Activated CD8-positive, alpha-beta memory T cell treated with anti-CD3 and anti-CD28 coated beads, Interleukin-2, amount 50 U/mL, for 1 hour (primary cell): ENCODE measurements around the gene HDAC7.
"Not testable (repeated sequence)": the region's sequence is repeated elsewhere in the genome, so short reads cannot be mapped to it uniquely, and the experiment has no call there.

Experiments used
- DNase-seq: peaks from one replicate; pipeline ENCODE4 v3.0.0-alpha.2; 2020; ENCODE audit errors: extremely low read depth

Gene HDAC7

DNA sequence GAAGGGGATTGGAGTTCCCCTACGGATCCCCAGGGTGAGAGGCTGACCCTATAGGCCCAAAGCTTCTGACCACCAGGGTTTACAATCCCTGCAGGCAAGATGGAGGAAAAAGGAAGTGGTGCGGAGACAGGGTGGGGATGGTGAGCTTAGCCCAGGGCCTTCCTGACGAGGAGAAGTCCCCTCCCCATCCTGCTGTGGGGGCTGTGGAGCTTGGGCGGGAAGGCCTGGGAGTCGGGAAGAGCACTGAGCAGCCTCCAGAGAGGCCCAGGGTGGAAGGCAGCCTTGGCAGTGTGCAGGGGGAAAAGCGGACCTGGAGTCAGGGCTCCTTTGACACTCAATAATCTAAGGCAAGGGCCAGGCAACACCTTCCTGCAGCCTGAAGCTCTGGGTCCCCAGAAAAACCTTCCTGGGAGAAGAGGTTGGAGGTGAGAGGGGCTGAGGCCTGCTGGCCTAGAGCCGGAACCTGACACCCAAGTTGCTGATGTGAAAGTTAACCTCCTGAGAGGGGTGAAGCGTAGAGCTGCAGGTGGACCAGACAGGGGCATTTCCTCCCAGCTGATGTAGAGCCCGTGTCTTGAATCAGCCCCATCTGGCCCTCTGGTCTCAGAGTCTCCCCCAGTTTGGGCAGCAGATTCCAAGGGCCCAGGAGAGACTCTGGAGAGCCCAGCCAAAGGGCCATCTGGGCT, 6.0 kb downstream of the HDAC7 start:
- no peak for DNase-seq

DNA sequence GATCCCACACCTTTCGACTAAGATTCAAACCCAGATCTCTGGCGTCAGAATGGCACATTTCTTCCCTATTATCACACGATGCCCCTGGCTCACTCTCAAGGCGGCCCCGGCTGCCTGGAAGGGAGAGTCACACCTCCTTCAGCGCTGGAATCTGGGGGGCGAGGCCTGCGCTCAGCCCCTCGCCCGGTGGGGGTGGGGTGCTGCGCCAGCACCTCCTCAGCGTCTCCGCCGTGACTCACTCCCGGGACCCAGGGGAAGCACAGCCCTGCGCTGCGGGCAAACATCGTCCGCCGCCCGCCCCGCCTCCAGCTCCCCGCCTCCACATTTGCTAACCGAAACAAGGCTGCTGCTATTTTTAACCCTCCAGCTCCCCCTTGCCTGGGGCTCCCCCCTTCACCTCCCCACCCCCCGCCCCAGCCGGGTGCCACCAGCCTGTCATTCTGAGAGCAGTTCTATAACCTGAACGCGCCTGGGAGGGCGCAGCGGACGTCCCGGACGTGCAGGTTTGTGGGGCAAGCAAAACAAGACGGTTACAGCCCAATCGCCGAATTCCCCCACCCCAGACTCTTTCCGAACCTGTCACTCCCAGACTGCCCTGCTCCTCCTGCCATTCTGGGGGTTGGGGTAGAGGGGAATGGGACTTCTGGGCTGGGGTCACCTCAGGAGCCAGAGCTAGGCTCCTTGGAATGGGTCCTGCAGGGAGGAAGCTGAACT, 6.7 kb downstream of the HDAC7 start:
- peak; percentile 83 for DNase-seq

DNA sequence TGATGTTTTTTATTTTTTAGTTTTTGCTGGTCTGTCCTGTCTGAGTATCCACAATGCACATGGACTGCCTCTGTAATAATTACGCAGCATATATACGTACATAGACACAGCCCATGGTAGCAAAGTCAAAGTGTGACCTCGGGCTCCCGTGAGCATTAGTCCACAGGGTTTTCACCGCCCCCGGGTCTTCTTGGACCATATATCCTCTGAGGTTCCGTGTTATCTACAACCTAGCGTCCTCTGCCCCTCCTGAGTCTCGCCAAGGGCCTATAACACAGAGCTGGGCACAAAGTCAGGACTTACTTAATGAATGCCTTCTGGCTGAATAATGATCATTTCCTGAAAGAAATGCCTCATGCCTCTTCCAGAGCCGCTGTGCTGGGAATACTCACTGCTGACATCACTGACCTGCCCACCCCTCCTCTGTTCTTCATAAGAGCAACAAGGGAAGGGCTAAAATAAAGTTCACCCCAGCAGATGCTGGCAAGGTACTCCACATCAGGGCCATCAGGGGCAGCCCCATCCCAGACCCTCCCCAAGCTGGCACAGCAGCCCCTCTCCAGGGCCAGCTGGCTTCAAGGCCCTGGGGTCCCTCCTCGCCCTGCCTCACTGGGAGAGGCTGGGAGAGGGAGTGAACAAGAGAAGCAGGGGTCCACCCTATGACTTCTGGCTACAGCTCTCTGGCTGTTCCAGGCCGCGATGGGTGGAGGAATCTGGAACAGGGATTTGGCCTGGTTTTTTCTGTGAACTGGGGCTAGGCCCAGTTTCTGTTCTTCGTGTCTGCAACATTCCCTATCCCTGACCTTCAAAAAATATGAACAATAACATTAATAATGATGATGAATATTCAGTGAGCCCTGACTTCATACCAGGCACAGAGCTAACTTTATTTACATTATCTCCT, 7.9 kb downstream of the HDAC7 start:
- DNase-seq = no peak

DNA sequence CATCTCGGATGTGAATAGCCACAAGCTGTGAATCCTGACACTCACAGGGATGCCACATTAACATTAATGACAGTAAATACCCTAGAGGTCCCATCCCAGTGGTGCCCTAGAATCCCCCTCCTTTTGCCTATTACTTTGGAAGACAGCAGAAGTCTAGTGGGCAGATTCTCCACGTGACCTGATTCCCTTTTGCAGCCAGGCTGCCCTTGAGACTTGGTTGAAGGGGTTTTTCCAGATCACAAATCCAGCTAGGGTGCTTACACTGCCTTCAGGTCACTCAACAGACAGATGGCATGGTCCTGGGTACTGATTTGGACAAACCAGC, 8.7 kb downstream of the HDAC7 start:
- no peak for DNase-seq

DNA sequence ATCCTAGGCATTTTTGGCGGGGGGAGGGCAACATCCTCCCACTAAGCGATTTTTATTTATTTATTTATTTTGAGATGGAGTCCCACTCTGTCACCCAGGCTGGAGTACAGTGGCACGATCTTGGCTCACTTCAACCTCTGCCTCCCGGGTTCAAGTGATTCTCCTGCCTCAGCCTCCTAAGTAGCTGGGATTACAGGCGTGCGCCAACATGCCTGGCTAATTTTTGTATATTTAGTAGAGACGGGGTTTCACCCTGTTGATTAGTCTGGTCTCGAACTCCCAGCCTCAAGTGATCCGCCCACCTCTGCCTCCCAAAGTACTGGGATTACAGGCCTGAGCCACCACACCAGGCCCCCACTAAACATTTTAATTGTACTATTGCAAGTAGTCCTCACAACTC, 10.2 kb downstream of the HDAC7 start:
- not testable (repeated sequence) for DNase-seq

DNA sequence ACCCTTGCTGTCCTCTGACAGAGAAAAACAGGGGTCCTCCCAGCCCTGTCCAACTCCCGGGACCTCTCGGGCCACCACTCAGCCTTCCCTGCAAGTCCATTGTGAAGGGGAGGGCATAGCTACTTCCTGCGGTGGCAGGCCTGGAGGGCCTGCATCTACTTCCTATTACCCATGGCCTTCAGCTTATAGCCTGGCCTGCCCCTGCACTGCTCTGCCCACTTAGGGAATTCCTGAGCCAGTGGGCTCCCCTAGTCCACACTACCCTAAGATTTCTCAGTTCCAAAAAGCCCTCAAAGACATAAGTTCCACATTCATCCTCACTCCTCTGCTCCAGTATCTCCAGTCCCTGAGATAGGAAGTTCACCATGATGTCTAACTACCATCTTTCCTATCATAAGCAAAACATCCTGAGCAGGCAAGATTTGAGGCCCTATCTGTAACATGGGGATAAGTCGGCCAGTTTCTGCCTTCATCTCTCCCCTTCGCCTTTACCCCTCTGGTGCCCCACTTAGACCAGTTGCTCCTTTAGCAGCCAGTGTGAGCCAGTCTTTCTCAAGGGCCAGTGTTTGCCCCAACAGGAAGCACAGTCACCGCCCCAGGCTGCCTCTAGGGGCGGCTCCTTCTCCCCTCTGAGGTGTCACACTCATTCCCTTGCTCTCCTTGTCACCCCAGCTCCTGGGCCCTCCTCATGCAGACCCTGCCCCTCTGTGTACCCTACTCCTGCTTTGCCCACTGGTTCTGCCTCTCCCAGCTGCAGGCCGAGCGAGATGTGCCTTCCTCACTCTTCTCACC, 10.9 kb downstream of the HDAC7 start:
- DNase-seq = no peak

DNA sequence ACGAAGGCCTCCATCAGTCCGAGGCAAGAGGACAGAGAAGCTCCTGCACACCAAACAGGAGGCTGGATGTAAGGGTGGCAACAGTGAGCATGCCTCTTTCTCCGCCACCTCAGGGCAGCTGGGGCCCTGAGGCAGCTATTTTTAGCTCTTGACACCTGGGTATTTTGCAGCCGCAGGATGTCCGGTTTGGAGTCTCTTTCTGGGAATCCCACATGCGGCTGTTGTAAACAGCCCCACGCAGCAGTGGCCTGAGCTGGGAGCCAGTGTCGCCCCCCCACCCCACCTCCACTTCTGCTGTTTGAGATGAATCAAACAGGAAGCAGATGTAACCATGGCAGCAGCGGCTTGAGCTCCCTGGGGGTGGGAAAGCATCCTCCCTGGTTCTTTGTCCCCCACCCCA, 11.7 kb downstream of the HDAC7 start:
- DNase-seq = no peak

DNA sequence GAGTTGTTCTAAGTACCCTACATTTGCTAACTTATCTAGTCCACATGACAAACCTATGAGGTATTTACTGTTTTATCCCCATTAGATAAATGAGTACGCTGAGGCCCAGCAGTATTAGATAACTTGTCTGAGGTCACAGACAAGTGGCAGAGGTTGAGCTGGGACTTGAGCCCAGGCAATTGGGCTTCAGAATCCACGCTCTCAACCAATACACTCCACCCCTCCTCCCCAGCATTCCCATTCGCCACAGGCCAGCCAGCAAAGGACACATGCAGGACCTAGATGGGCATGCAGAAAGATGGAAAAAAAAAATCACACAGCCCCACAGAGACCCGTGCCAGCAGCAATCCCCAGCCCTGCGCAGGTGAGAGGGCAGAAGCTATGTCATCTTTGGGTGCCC, 12.4 kb downstream of the HDAC7 start:
- no peak for DNase-seq

DNA sequence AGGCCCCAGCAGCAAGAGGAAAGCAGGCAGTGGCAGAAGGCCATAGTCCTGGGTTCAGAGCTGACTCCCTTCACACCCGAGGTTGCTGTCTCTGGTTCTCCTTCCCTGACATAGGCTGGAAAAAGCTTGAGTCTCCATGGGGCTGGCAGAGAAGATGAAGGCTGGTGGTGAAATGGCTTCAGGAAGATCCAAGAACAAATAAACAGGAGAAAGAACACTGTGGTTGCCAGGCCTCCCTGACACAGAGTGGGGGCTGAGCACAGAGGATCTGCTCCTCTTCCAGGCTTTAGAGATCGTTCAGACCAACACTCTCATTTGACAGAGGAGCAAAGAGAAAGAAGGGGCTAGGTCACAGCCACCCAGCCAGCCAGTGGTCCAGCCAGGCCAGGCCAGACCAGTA, 14.3 kb downstream of the HDAC7 start:
- no peak for DNase-seq

DNA sequence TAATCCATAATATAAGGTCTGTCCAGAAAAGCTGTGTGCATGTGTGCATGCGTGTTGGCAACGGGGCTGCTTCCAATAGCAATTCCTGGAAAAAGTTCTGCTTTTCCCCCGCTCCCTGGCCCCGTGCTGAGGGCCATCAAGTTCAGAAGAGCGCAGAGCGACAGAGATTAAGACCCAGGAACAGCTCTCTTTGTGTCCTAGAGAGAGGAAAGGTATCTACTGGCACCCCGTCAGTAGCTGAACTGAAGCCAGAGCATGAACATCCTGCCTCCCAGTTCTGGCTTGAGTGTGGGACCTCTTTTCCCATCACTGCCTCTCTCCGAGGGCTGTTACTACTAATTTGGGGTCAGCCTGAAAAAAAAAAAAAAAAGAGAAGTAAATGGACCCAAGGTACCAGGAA, 15.5 kb downstream of the HDAC7 start:
- no peak for DNase-seq

DNA sequence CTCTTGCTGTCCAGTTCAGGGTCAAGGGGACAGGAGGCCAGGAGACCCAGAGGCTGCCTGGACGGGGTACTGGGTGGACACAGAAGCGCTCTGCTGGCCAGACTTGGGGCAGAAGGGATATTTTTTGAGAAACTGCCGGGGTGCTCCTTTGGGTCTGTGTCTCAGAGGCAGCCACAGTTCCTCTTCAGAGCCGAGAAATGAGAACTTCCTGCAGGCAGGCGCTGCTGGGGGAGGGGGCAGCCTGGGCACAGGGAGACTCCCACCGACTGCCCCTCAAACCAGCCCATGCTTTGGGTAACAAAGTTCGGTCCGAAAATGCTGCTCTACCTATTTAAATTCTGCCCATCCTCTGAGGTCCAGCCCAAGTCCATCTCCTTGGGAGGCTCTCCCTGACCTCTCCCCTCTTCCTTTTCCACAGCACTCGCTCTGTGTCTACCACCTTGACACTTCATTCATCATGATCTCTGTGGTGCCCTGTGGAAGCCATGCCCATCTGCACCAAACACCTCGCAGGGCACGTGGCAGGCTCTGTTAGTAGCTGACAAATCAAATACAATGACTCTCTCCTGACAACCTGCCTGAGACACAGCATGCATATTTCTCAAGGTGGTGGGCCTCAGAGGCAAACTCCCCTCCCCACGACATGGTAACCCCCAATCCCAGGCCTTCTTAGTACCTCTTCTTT, 16.4 kb downstream of the HDAC7 start:
- no peak for DNase-seq

DNA sequence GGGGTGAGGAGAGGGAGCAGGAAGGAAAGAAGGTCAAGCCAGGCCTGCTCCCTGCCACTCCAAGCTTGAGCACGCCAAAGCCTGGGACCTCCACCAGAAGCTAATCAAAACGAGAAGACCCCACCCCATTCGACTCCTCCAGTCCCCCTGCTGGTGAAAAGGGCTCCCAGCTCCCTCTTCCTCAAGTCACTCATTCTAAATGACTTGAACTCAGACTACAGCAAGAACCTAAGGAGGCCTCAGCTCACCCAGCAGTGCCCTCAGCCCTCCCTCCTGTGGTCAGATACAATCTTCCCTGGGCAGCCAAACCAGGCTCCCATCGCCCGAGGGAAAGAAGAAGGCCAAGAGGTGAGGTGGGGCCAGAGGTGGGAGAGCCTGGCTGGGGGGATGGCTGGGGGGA, 17.4 kb downstream of the HDAC7 start:
- DNase-seq = no peak

DNA sequence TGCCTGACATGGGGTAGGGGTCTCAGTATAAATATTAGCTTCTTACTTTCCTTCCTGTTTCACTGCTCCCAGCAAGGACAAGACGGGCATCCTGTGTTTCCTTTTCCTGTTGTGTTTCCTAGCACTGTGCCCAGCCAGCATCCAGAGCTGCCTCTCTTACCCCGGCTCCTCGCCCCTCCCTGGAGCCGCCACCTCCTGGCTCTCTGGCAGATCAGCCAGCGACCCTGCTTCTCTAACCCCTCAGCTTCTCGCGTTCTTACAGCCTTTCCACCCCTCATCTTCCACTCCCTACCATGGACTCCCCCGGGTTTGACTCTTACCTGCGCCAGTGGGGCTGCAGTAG, 17.8 kb downstream of the HDAC7 start:
- no peak for DNase-seq

DNA sequence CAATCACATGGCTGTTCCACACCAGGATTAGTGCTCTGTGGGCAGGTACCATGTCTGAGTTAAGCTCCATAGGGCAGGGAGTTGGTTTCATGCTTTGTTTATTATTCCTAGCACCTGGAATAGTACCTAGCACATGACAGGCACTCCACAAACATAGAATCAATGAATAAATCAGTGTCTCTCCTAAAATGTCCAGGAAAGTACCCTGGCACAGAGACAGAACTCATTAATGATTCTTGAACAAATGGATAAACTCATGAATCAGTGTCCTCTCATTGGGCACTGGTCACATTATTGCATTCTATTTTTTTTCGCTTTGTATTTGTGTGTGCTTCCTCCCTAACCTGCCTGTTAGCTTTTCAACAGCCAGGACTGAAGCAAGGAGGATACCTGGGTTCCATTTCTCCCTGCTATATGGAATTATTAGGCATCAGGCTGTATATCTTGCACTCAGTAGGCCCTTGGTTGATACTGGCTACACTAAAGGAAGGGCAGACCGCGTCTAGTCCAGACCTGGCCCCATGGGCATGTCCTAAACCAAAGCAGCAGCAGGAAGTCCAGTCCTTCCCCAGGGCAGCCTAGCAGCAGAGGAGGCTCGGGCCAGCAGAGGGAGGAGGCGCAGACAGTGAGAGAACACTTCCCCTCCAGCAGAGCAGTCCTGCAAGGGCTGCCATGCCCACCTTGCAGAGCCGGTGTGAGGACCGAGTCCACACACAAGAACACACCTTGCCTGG, 18.4 kb downstream of the HDAC7 start:
- DNase-seq = no peak

DNA sequence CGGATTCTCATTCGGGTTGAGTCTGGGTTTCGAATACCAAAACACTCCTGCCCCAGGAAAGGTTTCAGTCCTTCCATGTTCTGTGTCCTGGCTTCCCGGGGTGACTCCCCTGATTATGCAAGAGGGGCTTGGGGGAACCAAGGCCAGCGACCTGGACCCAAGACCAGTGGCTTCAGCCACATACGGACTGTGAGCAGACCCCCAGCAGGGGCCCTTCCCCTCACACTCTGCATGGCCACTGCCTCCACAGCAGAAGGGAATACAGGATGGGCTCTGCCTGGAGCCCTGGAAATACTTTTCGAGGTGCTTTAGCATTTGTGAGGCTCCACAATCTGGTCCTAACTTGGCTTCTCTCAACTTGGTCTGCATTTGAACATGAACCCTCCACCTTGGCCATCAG, 19.1 kb downstream of the HDAC7 start:
- DNase-seq = no peak

DNA sequence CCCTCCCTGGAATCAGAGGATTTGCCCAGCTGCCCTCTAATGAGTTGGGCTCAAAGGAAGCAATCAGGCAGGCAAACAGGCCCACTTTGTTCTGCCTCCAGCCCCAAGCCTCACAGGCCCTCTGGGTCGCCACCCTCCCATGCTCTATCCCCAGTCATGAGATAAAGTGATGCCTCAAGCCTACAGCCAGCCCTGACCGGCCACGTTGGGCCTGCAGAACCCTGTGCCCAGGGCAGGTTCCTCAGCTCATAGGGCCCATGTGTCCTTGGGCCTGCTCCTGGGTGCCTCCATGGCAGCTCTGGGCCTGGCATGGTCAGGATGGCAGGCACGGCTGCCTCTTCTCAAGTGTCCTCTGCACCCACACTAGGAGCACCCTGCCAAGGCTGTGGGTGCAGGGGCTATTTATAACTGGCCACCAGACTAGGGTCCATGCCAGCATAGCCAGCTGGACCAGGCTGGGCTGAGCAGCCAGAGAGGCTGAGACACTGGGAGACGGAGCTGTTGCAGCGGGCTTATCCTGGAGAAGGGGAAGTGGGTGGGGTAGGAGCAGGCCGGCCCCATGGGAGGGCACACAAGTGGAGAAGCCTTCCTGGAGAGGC, 20.2 kb downstream of the HDAC7 start:
- DNase-seq = no peak

DNA sequence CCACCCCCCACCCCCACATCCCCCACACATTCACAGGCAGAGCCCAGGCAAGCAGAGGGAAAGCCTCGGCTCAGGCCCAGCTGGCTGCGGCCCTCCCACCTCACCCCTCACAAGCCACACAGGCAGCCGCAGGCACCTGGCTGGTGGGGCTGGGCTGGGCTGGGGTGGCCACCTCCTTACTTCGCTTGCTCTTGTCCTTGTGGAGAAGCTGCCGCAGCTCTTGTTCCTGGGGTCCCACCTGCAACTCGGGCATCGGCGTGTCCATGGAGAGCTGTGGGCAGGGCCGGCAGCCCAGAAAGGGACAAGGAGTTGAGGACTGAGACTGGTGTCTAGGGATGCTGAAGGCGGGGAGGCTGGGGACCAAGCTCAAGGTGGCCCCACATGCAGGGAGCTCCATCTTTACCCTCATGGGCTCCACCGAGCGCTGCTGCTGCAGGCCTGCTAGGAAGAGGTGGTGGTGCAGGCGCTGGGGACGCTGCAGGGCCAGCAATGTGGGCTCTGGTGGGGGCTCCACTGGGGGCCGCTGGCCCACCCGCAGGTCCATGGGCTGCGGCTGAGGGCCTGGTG, 21.2 kb downstream of the HDAC7 start:
- DNase-seq = no peak

DNA sequence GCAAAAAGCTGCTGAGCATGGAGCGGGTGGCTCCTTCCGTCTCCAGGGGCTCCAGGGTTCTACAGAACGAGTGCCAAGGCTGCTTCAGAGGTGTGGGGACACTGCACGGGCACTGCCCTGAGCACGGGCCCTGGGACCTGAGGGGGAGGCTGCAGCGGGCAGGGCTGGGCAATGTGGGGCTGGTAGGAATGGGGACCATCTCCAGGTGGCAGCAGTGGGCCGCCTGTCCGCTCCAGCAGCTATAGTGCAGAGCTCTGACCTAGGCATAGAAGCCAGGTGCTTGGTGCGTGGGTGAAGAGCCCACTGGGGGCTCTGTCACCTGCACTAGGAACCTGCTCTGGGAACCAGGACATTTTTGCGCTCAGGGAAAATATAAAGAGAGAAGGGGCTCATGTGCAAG, 22.3 kb downstream of the HDAC7 start:
- DNase-seq = no peak

DNA sequence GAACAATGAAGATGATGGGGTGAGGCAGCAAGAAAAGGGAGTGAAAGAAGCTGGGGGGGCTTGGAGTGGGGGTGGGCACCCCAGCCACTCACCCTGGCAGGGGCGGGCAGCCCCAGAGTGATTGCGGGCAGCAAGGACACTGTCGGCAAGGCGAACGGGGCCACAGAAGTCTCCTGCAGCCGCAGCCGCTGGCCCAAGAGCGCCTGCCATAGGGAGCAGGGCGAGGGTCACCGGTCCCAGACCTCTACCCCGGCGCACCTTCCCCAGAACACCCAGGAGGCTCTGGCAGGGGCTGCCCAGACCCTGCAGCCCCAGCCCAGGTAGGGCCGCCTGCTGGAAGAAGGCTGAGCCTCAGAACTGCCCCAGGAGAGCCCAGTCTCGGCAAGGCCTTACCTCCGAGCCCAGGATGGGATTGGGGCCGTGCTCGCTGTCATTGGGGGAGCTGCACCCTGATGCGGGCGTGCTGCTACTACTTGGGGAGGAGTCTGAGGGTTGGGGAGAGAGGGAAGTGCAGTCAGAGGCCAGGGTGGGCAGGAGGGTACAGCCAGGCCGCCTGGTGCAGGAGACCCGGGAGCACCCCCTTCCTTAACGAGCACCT, 23.8 kb downstream of the HDAC7 start:
- DNase-seq = no peak
